Measurements from ENCODE around the gene TPBGL.
"Not testable (repeated sequence)": the region's sequence is repeated elsewhere in the genome, so short reads cannot be mapped to it uniquely, and the experiment has no call there.

Gene TPBGL

GRCh38 chr11:75273411-75274391, 33.1 kb downstream of the TPBGL start:
- no peak for FAIRE-seq

- FAIRE-seq, result not testable (repeated sequence)
Measured at GRCh38 chr11:75274716-75275115, 34.1 kb downstream of the TPBGL start.

- no peak for FAIRE-seq
Measured at GRCh38 chr11:75275581-75275980, 35.0 kb downstream of the TPBGL start.

- FAIRE-seq, result no peak
Measured at GRCh38 chr11:75276186-75276585, 35.6 kb downstream of the TPBGL start.

- no peak for FAIRE-seq
Measured at GRCh38 chr11:75276686-75277085, 36.1 kb downstream of the TPBGL start.

- FAIRE-seq, result no peak
Measured at GRCh38 chr11:75277211-75277805, 36.7 kb downstream of the TPBGL start.

- no peak for FAIRE-seq
Measured at GRCh38 chr11:75277991-75278790, 37.6 kb downstream of the TPBGL start.

GRCh38 chr11:75279273-75279672, 38.7 kb downstream of the TPBGL start:
- no peak for FAIRE-seq

- FAIRE-seq, result no peak
Measured at GRCh38 chr11:75280227-75280701, 39.7 kb downstream of the TPBGL start.

- FAIRE-seq, result no peak
Measured at GRCh38 chr11:75280770-75281468, 40.3 kb downstream of the TPBGL start.

- FAIRE-seq, result no peak
Measured at GRCh38 chr11:75281469-75282095, 41.0 kb downstream of the TPBGL start.

- no peak for FAIRE-seq
Measured at GRCh38 chr11:75283391-75283931, 42.9 kb downstream of the TPBGL start.

GRCh38 chr11:75285776-75286360, 45.3 kb downstream of the TPBGL start:
- FAIRE-seq, result no peak

- FAIRE-seq, result no peak
Measured at GRCh38 chr11:75286826-75287465, 46.4 kb downstream of the TPBGL start.

GRCh38 chr11:75287579-75287978, 47.0 kb downstream of the TPBGL start:
- no peak for FAIRE-seq

- no peak for FAIRE-seq
Measured at GRCh38 chr11:75289511-75289760, 48.9 kb downstream of the TPBGL start.

GRCh38 chr11:75289919-75290318, 49.3 kb downstream of the TPBGL start:
- no peak for FAIRE-seq

GRCh38 chr11:75291741-75292140, 51.2 kb downstream of the TPBGL start:
- FAIRE-seq, result no peak

GRCh38 chr11:75292943-75293342, 52.4 kb downstream of the TPBGL start:
- FAIRE-seq, result no peak
